CD4-positive, alpha-beta memory T cell (primary cell): ENCODE measurements around the gene CFHR5. TPM values are rescaled to one million over a fixed set of nuclear protein-coding genes. Genes with fewer than 3 reads are reported as not detected.
"Not testable (repeated sequence)": the region's sequence is repeated elsewhere in the genome, so short reads cannot be mapped to it uniquely, and the experiment has no call there.

Experiments
- CTCF ChIA-PET: fragments of 350-600 bp; sonication (Branson Sonifier 250); formaldehyde crosslinking; loops from one replicate; lab custom pipeline; 2021; ENCODE audit warnings: inconsistent platforms; ENCODE audit not compliant: partially characterized antibody; lab: Charles Lee
- POLR2A ChIA-PET: fragments of 350-600 bp; sonication (Branson Sonifier 250); formaldehyde crosslinking; loops from one replicate; lab custom pipeline; 2021; ENCODE audit not compliant: partially characterized antibody; lab: Charles Lee
- DNase-seq, 5 donors: peaks; one replicate each; pipeline versions ENCODE4 v3.0.0 to v3.0.0-alpha.2; 2020 to 2022; ENCODE audit warnings: mixed read lengths in 1 of 5
- H3K27ac ChIP-seq: one replicate; pipeline ENCODE4 v1.7.0; 2013; ENCODE audit warnings: low read depth, low read length
- H3K27me3 ChIP-seq: 2 replicates; pipeline ENCODE4 v1.7.0; 2013; ENCODE audit warnings: mild to moderate bottlenecking, low read length, moderate library complexity; ENCODE audit not compliant: insufficient read depth
- H3K36me3 ChIP-seq: 2 replicates; pipeline ENCODE4 v1.7.0; 2013; ENCODE audit warnings: mild to moderate bottlenecking, low read length, moderate library complexity; ENCODE audit not compliant: insufficient read depth
- H3K4me1 ChIP-seq: 2 replicates; pipeline ENCODE4 v1.7.0; 2013; ENCODE audit warnings: mild to moderate bottlenecking, low read length, moderate library complexity; ENCODE audit not compliant: insufficient read depth
- H3K4me3 ChIP-seq, 2 donors: one replicate each; pipeline ENCODE4 v1.7.0; 2013; ENCODE audit warnings: low read length in 2 of 2, mild to moderate bottlenecking in 1 of 2
- H3K9me3 ChIP-seq, 2 donors: one replicate each; pipeline ENCODE4 v1.7.0; 2013; ENCODE audit warnings: low read length in 2 of 2, control low read depth in 1 of 2; ENCODE audit not compliant: control insufficient read depth in 1 of 2
- H3K27ac Mint-ChIP-seq, 7 donors: one replicate each; pipeline ENCODE4 v1.8.0; 2020 to 2021; ENCODE audit warnings: mixed read lengths in 7 of 7, mild to moderate bottlenecking in 6 of 7, inconsistent platforms in 3 of 7, moderate library complexity in 3 of 7
- H3K27me3 Mint-ChIP-seq, 2 donors: one replicate each; pipeline ENCODE4 v1.8.0; 2020 to 2021; ENCODE audit warnings: mixed read lengths in 2 of 2
- H3K36me3 Mint-ChIP-seq, 2 donors: one replicate each; pipeline ENCODE4 v1.8.0; 2020 to 2021; ENCODE audit warnings: mixed read lengths in 2 of 2, inconsistent platforms in 1 of 2, mild to moderate bottlenecking in 1 of 2
- H3K4me1 Mint-ChIP-seq, 4 donors: one replicate each; pipeline ENCODE4 v1.8.0; 2020 to 2021; ENCODE audit warnings: mixed read lengths in 4 of 4, mild to moderate bottlenecking in 1 of 4
- H3K4me3 Mint-ChIP-seq, 8 donors: one replicate each; pipeline ENCODE4 v1.8.0; 2020 to 2021; ENCODE audit warnings: mixed read lengths in 8 of 8, mild to moderate bottlenecking in 7 of 8, moderate library complexity in 6 of 8, inconsistent platforms in 3 of 8
- H3K9me3 Mint-ChIP-seq, 8 donors: one replicate each; pipeline ENCODE4 v1.8.0; 2020 to 2021; ENCODE audit warnings: mixed read lengths in 8 of 8, mild to moderate bottlenecking in 5 of 8, inconsistent platforms in 3 of 8, moderate library complexity in 1 of 8
- intact Hi-C: fragments of 100-400 bp; cut with micrococcal nuclease; formaldehyde crosslinking; loops from one replicate; pipeline ENCODE4 v1.15.1; 2023
- polyA plus RNA-seq, 2 donors: library from polyadenylated mRNA; unstranded; fragments of 300-500 nt; fragmentation: Illumina TruSeq; gene quantifications; one replicate each; pipeline ENCODE4 v1.2.3, GENCODE V29; 2021
- total RNA-seq, 2 experiments: library from RNA; stranded (reverse); gene quantifications; one replicate each; pipeline ENCODE4 v1.2.3, GENCODE V29; 2021

CFHR5 gene
- total and polyA plus RNA-seq, 4 experiments from 2014 or later = not detected

GRCh38 chr1:197017558-197018146 is 40.3 kb downstream of the CFHR5 start:
- H3K4me3 Mint-ChIP-seq = no peak overlapping the region
- H3K4me1 ChIP-seq = no peaks in the 10 kb centered on the region
- peaks cover 0 to 2% (median 0%) of the 10 kb centered on the region in 8 donors for H3K9me3 Mint-ChIP-seq
- no peak for DNase-seq
- H3K4me3 ChIP-seq = no peak overlapping the region
- H3K36me3 Mint-ChIP-seq = no peaks in the 10 kb centered on the region
- H3K9me3 ChIP-seq = no peaks in the 10 kb centered on the region
- H3K36me3 ChIP-seq = no peaks in the 10 kb centered on the region
- no peak overlapping the region for H3K27ac Mint-ChIP-seq
- no peaks in the 10 kb centered on the region for H3K27me3 ChIP-seq
- no peak overlapping the region for H3K27ac ChIP-seq
- no peaks in the 10 kb centered on the region for H3K4me1 Mint-ChIP-seq
- ChIA-PET POLR2A (no interaction called here), CTCF (no interaction called here)
- peaks cover 1 to 2% of the 10 kb centered on the region in 2 donors for H3K27me3 Mint-ChIP-seq
- intact Hi-C loops = no loop called here

GRCh38 chr1:197021716-197022115 is 44.4 kb downstream of the CFHR5 start:
- H3K36me3 ChIP-seq = no peaks in the 10 kb centered on the region
- Mint-ChIP-seq H3K4me3 (no peak overlapping the region), H3K27ac (no peak overlapping the region), H3K4me1 (no peaks in the 10 kb centered on the region), H3K9me3 (peaks cover 0 to 2% (median 0%) of the 10 kb centered on the region in 8 donors), H3K36me3 (no peaks in the 10 kb centered on the region), H3K27me3 (peaks cover 2 to 3% of the 10 kb centered on the region in 2 donors)
- H3K9me3 ChIP-seq = no peaks in the 10 kb centered on the region
- H3K27ac ChIP-seq = no peak overlapping the region
- no peaks in the 10 kb centered on the region for H3K27me3 ChIP-seq
- ChIA-PET POLR2A (no interaction called here), CTCF (no interaction called here)
- no peak for DNase-seq
- H3K4me1 ChIP-seq = no peaks in the 10 kb centered on the region
- H3K4me3 ChIP-seq = no peak overlapping the region
- intact Hi-C loops = no loop called here

GRCh38 chr1:197024460-197024859 is 47.1 kb downstream of the CFHR5 start:
- ChIA-PET CTCF (no interaction called here), POLR2A (no interaction called here)
- no peak for DNase-seq

GRCh38 chr1:197027359-197027758 is 50.0 kb downstream of the CFHR5 start:
- Mint-ChIP-seq H3K27ac (no peak overlapping the region), H3K9me3 (no peaks in the 10 kb centered on the region), H3K4me1 (no peaks in the 10 kb centered on the region), H3K36me3 (no peaks in the 10 kb centered on the region), H3K4me3 (no peak overlapping the region), H3K27me3 (peaks cover 0 to 3% of the 10 kb centered on the region in 2 donors)
- DNase-seq = no peak
- POLR2A ChIA-PET = no interaction called here
- Histone ChIP-seq H3K9me3 (no peaks in the 10 kb centered on the region), H3K27me3 (no peaks in the 10 kb centered on the region), H3K4me3 (no peak overlapping the region), H3K4me1 (no peaks in the 10 kb centered on the region), H3K27ac (no peak overlapping the region), H3K36me3 (no peaks in the 10 kb centered on the region)
- CTCF ChIA-PET = no interaction called here
- intact Hi-C loops = no loop called here

More at GRCh38 chr1:197024460-197024859, 47.1 kb downstream of the CFHR5 start:
- H3K27ac Mint-ChIP-seq = no peak overlapping the region
- peaks cover 0 to 2% (median 0%) of the 10 kb centered on the region in 8 donors for H3K9me3 Mint-ChIP-seq
- intact Hi-C loops = no loop called here
- no peaks in the 10 kb centered on the region for H3K4me1 ChIP-seq
- H3K27ac ChIP-seq = no peak overlapping the region
- H3K36me3 Mint-ChIP-seq = no peaks in the 10 kb centered on the region
- H3K27me3 Mint-ChIP-seq = peaks cover 0 to 4% of the 10 kb centered on the region in 2 donors
- H3K36me3 ChIP-seq = no peaks in the 10 kb centered on the region
- no peaks in the 10 kb centered on the region for H3K27me3 ChIP-seq
- no peaks in the 10 kb centered on the region for H3K4me1 Mint-ChIP-seq
- no peak overlapping the region for H3K4me3 Mint-ChIP-seq
- H3K4me3 ChIP-seq = no peak overlapping the region
- H3K9me3 ChIP-seq = no peaks in the 10 kb centered on the region

GRCh38 chr1:197029749-197030148 is 52.4 kb downstream of the CFHR5 start:
- POLR2A ChIA-PET = no interaction called here

GRCh38 chr1:197034631-197035339 is 57.4 kb downstream of the CFHR5 start:
- H3K27ac ChIP-seq, H3K36me3 Mint-ChIP-seq, H3K4me3 ChIP-seq, H3K9me3 Mint-ChIP-seq, CTCF ChIA-PET, H3K36me3 ChIP-seq, H3K9me3 ChIP-seq, H3K27me3 Mint-ChIP-seq, POLR2A ChIA-PET, H3K4me3 Mint-ChIP-seq, H3K27me3 ChIP-seq, intact Hi-C loops, DNase-seq, H3K4me1 Mint-ChIP-seq, H3K27ac Mint-ChIP-seq, H3K4me1 ChIP-seq: not testable (repeated sequence)

More at GRCh38 chr1:197029749-197030148, 52.4 kb downstream of the CFHR5 start:
- Histone ChIP-seq H3K36me3 (no peaks in the 10 kb centered on the region), H3K27me3 (no peaks in the 10 kb centered on the region), H3K4me3 (no peak overlapping the region), H3K27ac (no peak overlapping the region), H3K4me1 (no peaks in the 10 kb centered on the region), H3K9me3 (no peaks in the 10 kb centered on the region)
- Mint-ChIP-seq H3K36me3 (no peaks in the 10 kb centered on the region), H3K4me3 (no peak overlapping the region), H3K27ac (no peak overlapping the region), H3K27me3 (peaks cover 0 to 3% of the 10 kb centered on the region in 2 donors), H3K9me3 (no peaks in the 10 kb centered on the region), H3K4me1 (no peaks in the 10 kb centered on the region)
- CTCF ChIA-PET = no interaction called here
- DNase-seq = no peak
- intact Hi-C loops = no loop called here

- no peaks in the 10 kb centered on the region for H3K9me3 Mint-ChIP-seq
- H3K27ac ChIP-seq = no peak overlapping the region
- no peaks in the 10 kb centered on the region for H3K4me1 ChIP-seq
- no peaks in the 10 kb centered on the region for H3K36me3 Mint-ChIP-seq
- no peak overlapping the region for H3K27ac Mint-ChIP-seq
- intact Hi-C loops = no loop called here
- ChIA-PET CTCF (no interaction called here), POLR2A (no interaction called here)
- H3K27me3 Mint-ChIP-seq = peaks cover 4% of the 10 kb centered on the region in 2 donors
- H3K4me1 Mint-ChIP-seq = peaks cover 0 to 3% (median 2%) of the 10 kb centered on the region in 4 donors
- H3K4me3 Mint-ChIP-seq = no peak overlapping the region
- no peak overlapping the region for H3K4me3 ChIP-seq
- H3K36me3 ChIP-seq = no peaks in the 10 kb centered on the region
- no peaks in the 10 kb centered on the region for H3K27me3 ChIP-seq
- H3K9me3 ChIP-seq = no peaks in the 10 kb centered on the region
- DNase-seq = no peak
Observed at GRCh38 chr1:197036861-197037260, 59.5 kb downstream of the CFHR5 start.
